Anterior cingulate cortex (tissue), 58 donors: ENCODE data around the gene DDX19B.
A peak's percentile ranks its signal among the peaks of the same experiment; 100 is the strongest.
"Not testable (repeated sequence)": the region's sequence is repeated elsewhere in the genome, so short reads cannot be mapped to it uniquely, and the experiment has no call there.

ENCODE experiments used
- DNase-seq, 58 donors: peaks; one replicate each; lab custom pipeline; 2025; lab: John Stamatoyannopoulos, UW

DDX19B gene

DNA sequence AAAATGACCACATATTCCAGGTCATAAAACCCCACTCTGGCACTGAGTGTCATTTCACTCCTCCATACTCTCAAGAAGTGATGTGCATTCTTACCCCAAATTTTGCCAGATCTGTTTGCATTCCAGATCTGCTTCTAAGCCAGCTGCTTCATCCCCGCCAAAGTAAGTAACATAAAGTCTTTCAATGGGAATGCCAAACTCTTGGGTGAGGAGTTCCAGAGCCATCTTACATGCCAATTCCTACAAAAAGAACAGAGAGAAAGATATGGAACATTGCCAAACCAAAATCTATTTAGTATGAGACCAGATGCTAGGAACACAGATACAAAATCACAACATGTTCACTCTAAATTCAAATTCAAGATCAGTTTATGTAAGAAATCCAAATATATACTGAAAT is 22.6 kb upstream of the DDX19B start:
- DNase-seq: peak in 1 of 58 donors; percentile 32

DNA sequence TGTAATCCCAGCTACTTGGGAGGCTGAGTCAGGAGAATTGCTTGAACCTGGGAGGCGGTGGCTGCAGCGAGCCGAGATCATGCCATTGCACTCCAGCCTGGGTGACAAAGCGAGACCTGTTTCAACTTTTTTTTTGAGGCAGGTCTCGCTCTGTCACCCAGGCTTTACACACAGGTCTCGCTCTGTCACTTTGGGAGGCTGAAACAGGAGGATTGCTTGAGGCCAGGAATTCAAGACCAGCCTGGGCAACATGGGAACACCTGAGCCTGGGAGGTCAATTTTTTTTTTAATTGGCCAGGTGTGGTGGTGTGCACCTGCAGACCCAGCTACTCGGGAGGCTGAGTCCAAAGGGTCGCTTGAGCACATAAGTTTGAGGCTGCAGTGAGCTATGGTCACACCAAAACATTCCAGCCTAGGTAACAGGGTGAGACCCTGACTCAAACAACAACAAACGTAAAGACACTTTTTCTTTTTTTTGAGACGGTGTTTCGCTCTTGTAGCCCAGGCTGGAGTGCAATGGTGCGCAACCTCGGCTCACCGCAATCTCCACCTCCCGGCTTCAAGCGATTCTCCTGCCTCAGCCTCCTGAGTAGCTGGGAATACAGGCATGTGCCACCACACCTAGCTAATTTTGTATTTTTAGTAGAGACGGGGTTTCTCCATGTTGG is 11.5 kb upstream of the DDX19B start:
- DNase-seq: not testable (repeated sequence)

DNA sequence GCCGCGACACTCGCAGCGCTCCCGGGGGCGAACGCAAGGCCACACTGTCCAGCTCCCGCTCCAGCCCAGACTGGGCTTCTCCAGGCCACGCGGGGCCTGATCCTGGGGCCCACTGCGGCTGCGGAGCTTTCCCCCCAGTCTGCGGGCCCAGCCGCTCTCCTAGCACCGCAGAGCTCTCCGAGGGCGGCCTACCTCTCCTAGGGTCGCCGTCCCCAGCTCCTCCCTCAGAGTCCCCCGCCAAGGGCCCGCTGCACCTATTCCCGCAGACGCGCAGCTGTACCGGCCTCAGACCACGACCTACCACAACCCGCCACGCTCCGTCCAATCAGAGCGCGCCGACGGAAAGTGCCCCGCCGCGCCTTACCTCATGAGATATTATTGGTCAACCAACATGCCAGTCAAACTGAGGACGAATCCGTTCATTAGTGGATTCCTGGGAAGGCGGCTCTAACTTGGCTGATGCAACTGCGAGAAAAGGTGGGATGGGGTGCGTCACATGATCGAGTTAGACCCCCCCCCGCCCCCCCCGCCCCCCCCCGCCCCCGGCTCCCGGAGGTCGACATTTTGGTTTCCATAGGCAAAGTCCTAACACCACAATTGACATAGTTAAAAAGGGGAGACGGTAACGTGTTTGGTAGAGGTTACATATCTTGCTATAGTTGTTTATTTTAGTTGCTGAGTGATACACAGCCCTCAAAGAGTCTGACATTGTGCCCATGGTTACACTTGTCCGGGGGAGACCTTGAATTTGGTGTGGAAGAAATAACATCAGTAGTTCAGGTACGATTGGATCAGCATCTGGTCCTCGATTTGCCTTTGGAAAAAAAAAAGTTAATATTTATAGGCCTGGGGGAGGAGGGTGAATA is 9.5 kb upstream of the DDX19B start, which contains the start of gene AARS1:
Gene AARS1, minus strand, starts transcription at position 278 of the 866 bp plus-strand sequence. CDS start 6,743 bp downstream, outside the sequence.
- DNase-seq: peak; percentile 65 to 99 (median 95)

- DNase-seq: no peak
Measured at GRCh38 chr16:70290949-70291519, 8.0 kb upstream of the DDX19B start.

DNA sequence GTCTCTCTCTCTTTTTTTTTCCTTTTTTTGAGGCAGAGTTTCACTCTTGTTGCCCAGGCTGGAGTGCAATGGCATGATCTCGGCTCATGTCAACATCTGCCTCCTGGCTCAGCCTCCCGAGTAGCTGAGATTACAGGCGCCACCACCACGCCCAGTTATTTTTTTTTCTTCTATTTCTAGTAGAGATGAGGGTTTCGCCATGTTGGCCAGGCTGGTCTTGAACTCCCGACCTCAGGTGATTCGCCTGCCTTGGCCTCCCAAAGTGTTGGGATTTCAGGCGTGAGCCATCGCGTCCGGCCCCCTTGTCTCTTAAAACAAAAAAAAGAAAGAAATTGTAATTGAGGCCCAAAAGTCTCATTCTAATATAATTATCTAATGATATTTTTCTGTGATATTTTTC is 6.8 kb upstream of the DDX19B start:
- DNase-seq: not testable (repeated sequence)

GRCh38 chr16:70294385-70295025 is 4.5 kb upstream of the DDX19B start:
- no peak for DNase-seq

DNA sequence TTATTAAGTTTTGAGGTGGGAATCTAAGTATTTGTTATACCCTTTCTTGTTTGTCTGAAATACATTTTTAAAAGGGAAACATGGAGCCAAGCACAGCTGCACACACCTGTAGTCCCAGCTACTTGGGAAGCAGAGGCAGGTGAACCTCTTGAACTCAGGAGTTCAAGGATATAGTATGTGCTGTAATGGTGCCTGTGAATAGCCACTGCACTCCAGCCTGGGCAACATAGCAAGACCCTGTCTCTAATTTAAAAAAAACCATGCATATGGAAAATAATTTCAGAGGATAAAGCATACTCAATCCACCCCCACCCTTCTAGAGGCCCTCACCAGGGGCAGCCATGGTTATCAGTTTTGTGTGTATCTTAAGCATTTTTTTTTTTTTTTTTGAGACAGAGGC is 3.4 kb upstream of the DDX19B start:
- no peak for DNase-seq

DNA sequence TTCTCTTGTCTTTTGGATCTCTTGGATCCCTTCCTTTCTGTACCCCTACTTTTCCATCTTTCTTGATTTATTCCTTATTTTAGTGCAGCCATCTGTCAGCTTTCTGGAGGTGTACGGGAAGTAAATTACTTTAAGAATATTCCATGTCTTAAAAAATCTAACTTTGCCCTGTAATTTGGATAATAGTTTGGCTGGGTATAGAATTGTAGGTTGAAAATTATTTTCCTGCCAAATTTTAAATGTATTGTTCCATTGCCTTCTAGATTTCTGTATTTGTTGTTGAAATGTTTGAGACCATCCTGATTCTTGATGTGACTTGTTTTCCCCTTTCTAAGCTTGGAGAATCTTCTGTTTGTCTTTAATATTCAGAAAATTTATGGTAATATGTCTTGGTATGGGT is 2.1 kb downstream of the DDX19B start:
- no peak for DNase-seq

- DNase-seq: no peak
Measured at GRCh38 chr16:70302745-70303144, 3.8 kb downstream of the DDX19B start.

DNA sequence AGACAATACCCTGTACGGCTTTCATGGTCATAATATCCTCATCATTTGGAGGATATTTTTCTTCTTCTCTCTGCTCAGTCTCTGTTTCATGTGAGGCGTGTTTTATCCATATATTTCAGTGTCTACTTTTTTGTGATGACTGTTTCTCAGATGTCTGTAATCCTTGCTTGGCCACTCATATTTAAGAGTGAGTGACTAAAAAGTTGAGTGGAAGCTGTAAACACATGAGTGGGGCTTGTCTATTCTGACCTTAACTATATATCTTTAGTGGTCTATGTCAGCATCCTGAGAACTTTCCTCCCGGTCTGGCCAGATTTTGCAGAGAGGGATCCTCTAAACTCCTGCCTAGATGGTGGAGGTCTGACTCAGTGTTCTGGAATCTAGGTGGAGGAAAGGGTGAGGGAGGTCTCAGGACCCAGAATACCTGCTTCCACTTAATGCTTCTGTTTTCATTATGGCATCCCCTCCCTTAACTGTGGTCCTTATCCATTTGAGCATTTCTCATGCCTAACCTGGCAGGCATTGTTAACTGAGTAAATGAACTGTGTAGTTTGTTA is 6.0 kb downstream of the DDX19B start:
- DNase-seq: no peak

DNA sequence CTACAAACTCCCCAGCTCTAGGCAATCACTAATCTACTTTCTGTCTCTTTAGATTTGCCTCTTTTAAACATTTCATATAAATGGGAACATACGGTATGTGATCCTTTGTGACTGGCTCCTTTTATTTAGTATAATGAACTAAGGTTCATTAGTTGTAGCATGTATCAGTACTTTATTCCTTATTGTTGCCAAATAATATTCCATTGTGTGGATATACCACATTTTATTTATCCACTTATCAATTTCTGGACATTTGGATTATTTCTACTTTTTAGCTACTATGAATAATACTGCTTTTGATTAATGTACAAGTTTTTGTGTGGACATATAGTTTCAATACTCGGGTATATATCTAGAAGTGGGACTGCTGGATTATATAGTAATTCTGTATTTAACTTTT is 7.9 kb downstream of the DDX19B start:
- DNase-seq: no peak

DNA sequence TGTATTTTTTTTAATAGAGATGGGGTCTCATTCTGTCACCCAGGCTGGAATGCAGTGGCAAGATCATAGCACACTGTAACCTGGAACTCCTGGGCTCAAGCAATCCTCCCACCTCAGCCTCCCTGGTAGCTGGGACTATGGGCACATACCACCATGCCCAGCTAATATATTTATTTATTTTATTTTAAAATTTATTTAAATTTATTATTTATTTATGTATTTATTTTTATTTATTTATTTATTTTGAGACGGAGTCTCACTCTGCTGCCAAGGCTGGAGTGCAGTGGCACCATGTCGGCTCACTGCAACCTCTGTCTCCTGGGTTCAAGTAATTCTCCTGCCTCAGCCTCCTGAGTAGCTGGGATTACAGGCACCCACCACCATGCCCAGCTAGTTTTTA is 8.7 kb downstream of the DDX19B start:
- not testable (repeated sequence) for DNase-seq

- no peak for DNase-seq
Measured at GRCh38 chr16:70320121-70320520, 21.1 kb downstream of the DDX19B start.

DNA sequence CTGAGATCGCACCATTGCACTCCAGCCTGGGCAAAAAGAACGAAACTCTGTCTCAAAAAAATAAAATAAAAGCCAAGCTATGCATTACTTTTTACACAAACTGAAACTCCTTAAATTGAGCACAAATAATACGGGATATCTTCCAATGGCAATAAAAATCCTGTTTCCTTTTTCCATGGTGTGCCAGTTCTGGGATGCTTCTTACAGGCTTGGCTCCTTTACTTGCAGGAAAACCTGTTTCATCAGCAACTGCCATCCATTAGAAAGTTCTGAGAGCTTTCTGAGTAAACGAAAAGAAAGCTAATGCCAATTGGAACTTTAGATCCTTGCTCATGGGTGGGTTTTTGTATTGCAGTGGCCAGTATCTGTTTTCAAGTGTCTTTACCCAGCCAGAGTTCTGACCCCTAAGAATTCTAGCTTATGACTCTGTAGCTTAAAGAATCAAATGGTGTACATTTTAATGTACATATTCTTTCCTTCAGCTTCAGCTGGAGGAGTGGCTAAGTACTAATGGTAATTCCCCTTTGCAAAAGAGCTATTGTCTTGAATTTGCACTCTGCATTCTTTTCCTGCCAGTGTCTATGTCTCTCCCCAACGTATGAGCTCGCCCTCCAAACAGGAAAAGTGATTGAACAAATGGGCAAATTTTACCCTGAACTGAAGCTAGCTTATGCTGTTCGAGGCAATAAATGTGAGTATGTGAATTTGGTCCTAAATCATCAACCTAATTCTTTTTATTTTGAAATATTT is 26.2 kb downstream of the DDX19B start:
- no peak for DNase-seq

DNA sequence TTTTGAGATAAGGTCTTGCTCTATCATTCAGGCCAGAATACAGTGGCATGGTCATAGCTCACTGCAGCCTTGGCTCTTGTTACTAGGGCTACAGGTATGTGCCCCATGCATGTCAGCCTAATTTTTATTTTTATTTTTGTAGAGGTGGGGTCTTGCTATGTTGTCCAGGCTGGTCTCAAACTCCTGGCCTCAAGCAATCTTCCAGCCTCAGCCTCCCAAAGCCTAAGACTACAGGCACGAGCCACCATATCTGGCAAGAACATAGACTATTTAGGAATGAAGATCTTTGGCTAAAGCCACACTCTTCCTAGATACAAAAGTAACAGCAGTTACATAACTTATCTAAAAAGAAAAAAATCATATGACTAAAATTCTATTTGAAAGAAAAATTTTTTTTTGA is 32.1 kb downstream of the DDX19B start:
- DNase-seq: no peak

DNA sequence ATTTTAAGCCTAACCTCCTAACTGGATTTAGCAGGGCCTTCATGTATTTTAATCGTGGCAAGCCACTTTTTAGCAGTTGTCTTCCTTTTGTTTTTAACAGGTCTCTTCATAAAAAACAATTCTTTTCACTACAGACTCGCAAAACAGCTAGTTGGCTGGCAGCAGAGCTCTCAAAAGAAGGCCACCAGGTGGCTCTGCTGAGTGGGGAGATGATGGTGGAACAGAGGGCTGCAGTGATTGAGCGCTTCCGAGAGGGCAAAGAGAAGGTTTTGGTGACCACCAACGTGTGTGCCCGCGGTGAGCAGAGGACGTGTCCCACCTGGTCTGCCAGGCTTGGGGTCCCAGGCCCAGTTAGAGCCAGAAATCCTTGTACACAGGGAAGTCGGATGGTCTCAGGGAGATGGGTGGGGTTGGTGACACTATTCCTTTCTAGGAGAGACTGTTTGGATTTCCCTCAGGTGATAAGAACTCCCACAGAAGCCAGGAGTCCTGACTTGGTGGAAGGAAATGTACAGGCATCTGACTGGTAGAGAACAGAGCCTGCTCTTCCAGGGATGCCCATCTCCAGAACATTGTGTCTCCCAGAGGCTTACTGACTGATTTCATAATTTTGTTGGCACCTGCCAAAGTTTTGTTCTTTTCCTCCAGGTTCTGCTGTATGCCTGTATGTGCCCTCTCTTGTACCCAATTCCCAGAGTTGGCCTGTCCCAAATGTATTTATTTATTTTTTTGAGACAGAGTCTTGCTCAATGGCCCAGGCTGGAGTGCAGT is 32.8 kb downstream of the DDX19B start:
- peak in 17 of 58 donors; percentile 1 to 34 (median 7) for DNase-seq

DNA sequence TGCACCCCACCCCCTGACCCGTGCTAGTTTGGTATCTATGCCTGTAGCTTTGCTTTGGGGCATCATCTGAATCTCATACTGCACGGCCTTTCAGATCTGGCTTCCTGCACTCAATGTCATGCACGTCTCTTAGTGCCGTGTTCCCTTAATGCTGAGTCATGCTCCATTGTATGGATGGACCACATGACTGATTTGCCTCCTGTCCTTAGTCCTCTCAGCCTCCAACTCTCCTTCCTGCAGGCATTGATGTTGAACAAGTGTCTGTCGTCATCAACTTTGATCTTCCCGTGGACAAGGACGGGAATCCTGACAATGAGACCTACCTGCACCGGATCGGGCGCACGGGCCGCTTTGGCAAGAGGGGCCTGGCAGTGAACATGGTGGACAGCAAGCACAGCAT is 33.7 kb downstream of the DDX19B start:
- not testable (repeated sequence) for DNase-seq

DNA sequence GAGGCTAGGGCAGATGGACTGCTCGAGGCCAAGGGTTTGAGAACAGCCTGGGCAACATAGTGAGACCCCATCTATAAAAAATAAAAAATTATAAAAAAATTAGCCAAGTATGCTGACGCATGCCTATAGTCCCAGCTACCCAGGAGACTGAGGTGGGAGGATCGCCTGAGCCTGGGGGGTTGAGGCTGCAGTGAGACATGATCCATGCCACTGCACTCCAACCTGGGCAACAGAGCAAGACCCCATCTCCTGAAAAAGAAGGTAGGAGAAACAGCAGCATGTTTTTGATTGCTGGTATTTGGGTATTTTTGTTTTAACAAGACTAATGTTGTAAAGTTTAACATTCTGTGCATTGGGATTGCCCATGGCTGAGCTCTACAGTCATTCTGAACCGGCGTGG is 38.8 kb downstream of the DDX19B start:
- no peak for DNase-seq

GRCh38 chr16:70341600-70341999 is 42.6 kb downstream of the DDX19B start:
- DNase-seq: no peak
